H1 (cell line): Measurements from ENCODE around the gene EEPD1. TPM values are rescaled to one million over a fixed set of nuclear protein-coding genes. Genes with fewer than 3 reads are reported as not detected.

Source experiments
- YY1 ChIP-seq: IDR thresholded peaks from 2 replicates; pipeline ENCODE4 v1.6.1; 2011; ENCODE audit warnings: low read depth, mild to moderate bottlenecking, low read length
- polyA plus RNA-seq, 7 experiments: library from polyadenylated mRNA; depleted of rRNA in 3 of 7; stranded (reverse) in 5 of 7; unstranded in 2 of 7; fragments of >200 nt in 5 of 7; fragments of 200-250 nt in 2 of 7; gene quantifications; 1 replicate in 5 of 7; 2 replicates in 1 of 7; 4 replicates in 1 of 7; pipeline versions ENCODE4 v1.2.1 to v1.2.3, GENCODE V29; 2011 to 2013; ENCODE audit warnings: missing spikeins in 2 of 7, mixed read lengths in 2 of 7
- total RNA-seq: library from RNA; stranded (reverse); fragmentation: NEBNext Ultra II Directional; extraction: Animal tissue kit (Norgen Biotek cat#: 25700); gene quantifications from 2 replicates; pipeline ENCODE4 v1.2.1, GENCODE V29; 2021

EEPD1 gene
- total and polyA plus RNA-seq, 2 of the 8 experiments (the other 6 are each of a cell fraction or from before 2014, with no cell fraction given) = 3.1 to 7.8 TPM

DNA sequence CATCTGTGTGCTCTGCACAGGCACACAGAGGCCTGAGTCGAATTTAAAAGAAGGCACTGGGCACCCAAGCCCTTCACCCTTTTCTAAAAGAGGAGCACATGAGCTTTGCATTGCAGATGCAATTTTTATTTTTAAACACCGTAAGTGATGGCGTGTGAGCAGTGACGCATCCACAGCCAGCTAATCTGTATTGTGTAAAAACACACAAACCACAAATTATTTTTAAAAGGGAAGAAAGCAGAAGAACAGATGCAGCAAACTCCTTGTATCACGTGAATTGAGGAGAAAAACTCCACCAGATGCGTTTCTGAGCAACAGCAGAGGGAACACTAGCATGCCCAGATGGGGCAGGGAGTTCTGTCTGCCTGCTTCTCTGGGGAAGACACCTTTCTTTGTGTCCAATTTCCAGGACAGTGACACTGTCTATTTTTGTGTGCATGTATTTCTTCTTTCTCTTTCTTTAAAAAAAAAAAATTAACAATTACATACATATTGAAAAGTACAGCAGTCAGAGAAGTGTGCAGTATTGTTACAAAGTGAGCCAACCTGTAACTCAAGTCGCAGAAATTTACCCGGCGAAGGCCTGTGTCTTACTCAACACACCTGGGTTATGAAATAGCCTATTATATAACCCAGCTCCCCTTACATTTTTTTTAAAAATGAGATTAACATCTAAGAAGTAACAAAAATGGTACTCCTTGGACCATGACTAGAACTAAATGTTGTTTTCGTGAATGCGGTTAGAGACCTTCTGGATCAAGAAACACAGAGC, 39.2 kb downstream of the EEPD1 start (continued):
- no peak for TF ChIP-seq YY1
